ENCODE data around the gene L3HYPDH. TPM values are rescaled to one million over a fixed set of nuclear protein-coding genes. Genes with fewer than 3 reads are reported as not detected.

Gene L3HYPDH
- total RNA-seq, 1 experiment from 2014 or later, result 25.1 TPM

DNA sequence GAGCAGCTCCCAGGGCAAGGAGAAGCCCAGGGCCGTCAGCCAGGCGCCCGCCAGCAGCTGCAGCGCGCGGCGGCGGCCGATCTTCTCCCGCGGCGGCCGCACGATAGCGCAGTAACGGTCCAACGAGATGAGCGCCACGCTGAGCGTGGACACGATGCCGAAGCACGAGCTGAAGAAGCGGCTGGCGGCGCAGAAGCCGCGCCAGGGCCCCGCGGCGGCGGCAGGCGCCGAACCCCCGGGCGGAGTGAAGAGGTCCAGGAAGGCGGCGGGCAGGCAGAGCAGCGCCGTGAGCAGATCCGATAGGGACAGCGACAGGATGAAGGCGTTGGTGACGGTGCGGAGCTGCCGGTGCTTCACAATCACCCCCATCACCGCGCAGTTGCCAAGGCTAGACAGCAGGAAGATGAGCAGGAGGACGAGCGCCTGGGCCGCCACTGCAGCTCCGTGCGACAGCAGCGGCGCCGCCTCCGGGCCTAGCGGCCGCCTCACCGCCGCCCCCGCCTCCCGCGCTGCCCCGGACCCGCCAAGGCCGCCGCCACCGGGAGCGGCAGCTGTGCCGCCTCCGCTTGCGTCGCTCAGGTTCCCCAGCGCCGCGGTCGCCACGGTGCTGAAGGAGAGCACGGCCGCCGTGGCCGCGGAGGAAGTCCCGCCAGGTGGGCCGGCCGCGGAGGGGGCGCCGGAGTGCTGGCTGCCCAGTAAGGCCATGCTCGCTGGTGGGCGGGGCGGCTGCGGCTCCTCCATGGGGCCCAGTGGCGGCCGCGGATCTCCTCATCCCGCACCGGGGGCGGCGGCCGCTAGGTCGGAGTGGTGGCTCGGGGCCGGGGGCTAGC lies 19.5 kb downstream of the L3HYPDH start:
- peak overlapping the region in 1 of 2 experiments; percentile 7; a peak in 1 of 4 replicates for H3K4me3 ChIP-seq (ENCODE audit: low read depth in 2 of 2, low read length in 2 of 2)
- TF ChIP-seq, protein P1, sequence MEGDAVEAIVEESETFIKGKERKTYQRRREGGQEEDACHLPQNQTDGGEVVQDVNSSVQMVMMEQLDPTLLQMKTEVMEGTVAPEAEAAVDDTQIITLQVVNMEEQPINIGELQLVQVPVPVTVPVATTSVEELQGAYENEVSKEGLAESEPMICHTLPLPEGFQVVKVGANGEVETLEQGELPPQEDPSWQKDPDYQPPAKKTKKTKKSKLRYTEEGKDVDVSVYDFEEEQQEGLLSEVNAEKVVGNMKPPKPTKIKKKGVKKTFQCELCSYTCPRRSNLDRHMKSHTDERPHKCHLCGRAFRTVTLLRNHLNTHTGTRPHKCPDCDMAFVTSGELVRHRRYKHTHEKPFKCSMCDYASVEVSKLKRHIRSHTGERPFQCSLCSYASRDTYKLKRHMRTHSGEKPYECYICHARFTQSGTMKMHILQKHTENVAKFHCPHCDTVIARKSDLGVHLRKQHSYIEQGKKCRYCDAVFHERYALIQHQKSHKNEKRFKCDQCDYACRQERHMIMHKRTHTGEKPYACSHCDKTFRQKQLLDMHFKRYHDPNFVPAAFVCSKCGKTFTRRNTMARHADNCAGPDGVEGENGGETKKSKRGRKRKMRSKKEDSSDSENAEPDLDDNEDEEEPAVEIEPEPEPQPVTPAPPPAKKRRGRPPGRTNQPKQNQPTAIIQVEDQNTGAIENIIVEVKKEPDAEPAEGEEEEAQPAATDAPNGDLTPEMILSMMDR (IDR thresholded peaks at IDR 0.05), result no peak
- TF ChIP-seq TCF7L2 (IDR thresholded peaks at IDR 0.05; ENCODE audit: low read depth, low read length) (no peak), SIN3A (IDR thresholded peaks at IDR 0.05; ENCODE audit: borderline replicate concordance, insufficient read depth, low read depth, low read length) (no peak), POLR2AphosphoS5 (IDR thresholded peaks at IDR 0.05; ENCODE audit: low read depth, low read length) (no peak)
- TF ChIP-seq, protein P2, sequence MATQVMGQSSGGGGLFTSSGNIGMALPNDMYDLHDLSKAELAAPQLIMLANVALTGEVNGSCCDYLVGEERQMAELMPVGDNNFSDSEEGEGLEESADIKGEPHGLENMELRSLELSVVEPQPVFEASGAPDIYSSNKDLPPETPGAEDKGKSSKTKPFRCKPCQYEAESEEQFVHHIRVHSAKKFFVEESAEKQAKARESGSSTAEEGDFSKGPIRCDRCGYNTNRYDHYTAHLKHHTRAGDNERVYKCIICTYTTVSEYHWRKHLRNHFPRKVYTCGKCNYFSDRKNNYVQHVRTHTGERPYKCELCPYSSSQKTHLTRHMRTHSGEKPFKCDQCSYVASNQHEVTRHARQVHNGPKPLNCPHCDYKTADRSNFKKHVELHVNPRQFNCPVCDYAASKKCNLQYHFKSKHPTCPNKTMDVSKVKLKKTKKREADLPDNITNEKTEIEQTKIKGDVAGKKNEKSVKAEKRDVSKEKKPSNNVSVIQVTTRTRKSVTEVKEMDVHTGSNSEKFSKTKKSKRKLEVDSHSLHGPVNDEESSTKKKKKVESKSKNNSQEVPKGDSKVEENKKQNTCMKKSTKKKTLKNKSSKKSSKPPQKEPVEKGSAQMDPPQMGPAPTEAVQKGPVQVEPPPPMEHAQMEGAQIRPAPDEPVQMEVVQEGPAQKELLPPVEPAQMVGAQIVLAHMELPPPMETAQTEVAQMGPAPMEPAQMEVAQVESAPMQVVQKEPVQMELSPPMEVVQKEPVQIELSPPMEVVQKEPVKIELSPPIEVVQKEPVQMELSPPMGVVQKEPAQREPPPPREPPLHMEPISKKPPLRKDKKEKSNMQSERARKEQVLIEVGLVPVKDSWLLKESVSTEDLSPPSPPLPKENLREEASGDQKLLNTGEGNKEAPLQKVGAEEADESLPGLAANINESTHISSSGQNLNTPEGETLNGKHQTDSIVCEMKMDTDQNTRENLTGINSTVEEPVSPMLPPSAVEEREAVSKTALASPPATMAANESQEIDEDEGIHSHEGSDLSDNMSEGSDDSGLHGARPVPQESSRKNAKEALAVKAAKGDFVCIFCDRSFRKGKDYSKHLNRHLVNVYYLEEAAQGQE (IDR thresholded peaks at IDR 0.05; ENCODE audit: insufficient read depth in 1 of 2, low read depth in 2 of 2, low read length in 1 of 2), result no peak
- no peaks in the 10 kb centered on the region for H3K4me1 ChIP-seq (ENCODE audit: control insufficient read depth, insufficient read depth, low read length)
- no peak for ATAC-seq
- ChIA-PET POLR2A (no interaction called here), CTCF (no interaction called here)
- no TSS peak for BruUV-seq (replicated peaks)
- no peaks in the 10 kb centered on the region for H3K27me3 ChIP-seq (ENCODE audit: control insufficient read depth, insufficient read depth, low read length)
- in situ Hi-C loops (cut with HindIII; ENCODE audit: low pct_unique_long_range_greater_than_20kb, low sequenced_read_pairs) (no loop called here), intact Hi-C loops (cut with micrococcal nuclease; ENCODE audit: unreplicated experiment) (no loop called here)
- DNase-seq (ENCODE audit: low read depth, low spot score), result no peak
- no peak overlapping the region for H3K27ac ChIP-seq (ENCODE audit: low read length)
- peaks cover 11% of the 10 kb centered on the region; the same call in 1 of the 2 replicates for H3K36me3 ChIP-seq (ENCODE audit: control insufficient read depth, insufficient read depth, low read length)
- no peaks in the 10 kb centered on the region for H3K9me3 ChIP-seq (ENCODE audit: control insufficient read depth, insufficient read depth, low read depth, low read length)

DNA sequence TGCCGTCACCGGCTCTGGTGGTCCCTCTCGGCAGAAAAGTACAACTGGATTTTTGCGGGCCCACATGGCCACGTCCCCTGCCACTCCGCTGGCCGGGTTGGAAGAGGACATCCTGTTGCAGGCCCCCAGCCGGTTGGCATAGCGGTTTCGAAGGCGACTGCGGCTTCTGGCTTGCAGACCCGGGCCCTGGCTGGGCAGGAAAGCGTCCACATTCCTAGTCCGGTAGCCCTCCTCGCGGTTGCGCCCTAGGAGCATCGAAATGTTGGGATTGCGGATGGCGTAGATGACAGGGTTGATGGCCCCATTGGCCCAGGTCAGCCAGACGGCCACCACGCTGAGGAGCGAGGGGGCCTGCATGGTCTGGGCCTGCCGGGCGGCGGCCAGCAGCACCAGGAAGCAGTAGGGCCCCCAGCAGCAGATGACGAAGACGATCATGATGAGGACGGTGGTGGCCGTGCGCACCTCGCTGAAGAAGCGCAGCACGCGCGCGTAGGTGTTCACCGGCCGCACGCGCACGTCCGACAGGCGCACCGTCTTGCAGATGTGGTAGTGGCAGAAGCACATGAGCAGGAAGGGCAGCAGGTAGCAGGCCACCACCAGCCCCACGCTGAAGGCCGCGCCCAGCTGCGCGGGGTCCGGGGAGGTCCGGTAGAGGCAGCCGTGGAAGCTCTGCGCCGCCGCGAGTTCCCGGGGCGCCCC lies 20.3 kb downstream of the L3HYPDH start:
- no peak overlapping the region for H3K4me3 ChIP-seq (ENCODE audit: low read depth in 2 of 2, low read length in 2 of 2)
- intact Hi-C loops (cut with micrococcal nuclease; ENCODE audit: unreplicated experiment) (no loop called here), in situ Hi-C loops (cut with HindIII; ENCODE audit: low pct_unique_long_range_greater_than_20kb, low sequenced_read_pairs) (no loop called here)
- BruUV-seq (replicated peaks), result no TSS peak
- H3K9me3 ChIP-seq (ENCODE audit: control insufficient read depth, insufficient read depth, low read depth, low read length), result no peaks in the 10 kb centered on the region
- no peak for DNase-seq (ENCODE audit: low read depth, low spot score)
- H3K36me3 ChIP-seq (ENCODE audit: control insufficient read depth, insufficient read depth, low read length), result peaks cover 11% of the 10 kb centered on the region; the same call in 1 of the 2 replicates
- H3K4me1 ChIP-seq (ENCODE audit: control insufficient read depth, insufficient read depth, low read length), result no peaks in the 10 kb centered on the region
- no peaks in the 10 kb centered on the region for H3K27me3 ChIP-seq (ENCODE audit: control insufficient read depth, insufficient read depth, low read length)
- CTCF ChIA-PET, result no interaction called here
- TF ChIP-seq SIN3A (IDR thresholded peaks at IDR 0.05; ENCODE audit: borderline replicate concordance, insufficient read depth, low read depth, low read length) (no peak), POLR2AphosphoS5 (IDR thresholded peaks at IDR 0.05; ENCODE audit: low read depth, low read length) (no peak), TCF7L2 (IDR thresholded peaks at IDR 0.05; ENCODE audit: low read depth, low read length) (no peak)
- TF ChIP-seq, protein P1 (IDR thresholded peaks at IDR 0.05), result no peak
- TF ChIP-seq, protein P2 (IDR thresholded peaks at IDR 0.05; ENCODE audit: insufficient read depth in 1 of 2, low read depth in 2 of 2, low read length in 1 of 2), result no peak
- H3K27ac ChIP-seq (ENCODE audit: low read length), result no peak overlapping the region
- no peak for ATAC-seq
- POLR2A ChIA-PET, result no interaction called here

Data from Panc1 (cell line).